Stimulated activated CD8-positive, alpha-beta memory T cell treated with anti-CD3 and anti-CD28 coated beads, Interleukin-4, amount 100 ng/mL, for 24 hours (primary cell): Measurements from ENCODE around the gene H2AZ2.
"Not testable (repeated sequence)": the region's sequence is repeated elsewhere in the genome, so short reads cannot be mapped to it uniquely, and the experiment has no call there.

Experiments used
- DNase-seq: peaks from one replicate; pipeline ENCODE4 v3.0.0-alpha.2; 2020; ENCODE audit warnings: low read depth

H2AZ2 gene

GRCh38 chr7:44870780-44871179, 22.9 kb upstream of the H2AZ2 start:
- not testable (repeated sequence) for DNase-seq

GRCh38 chr7:44870336-44870735, 22.4 kb upstream of the H2AZ2 start:
- DNase-seq: not testable (repeated sequence)

DNA sequence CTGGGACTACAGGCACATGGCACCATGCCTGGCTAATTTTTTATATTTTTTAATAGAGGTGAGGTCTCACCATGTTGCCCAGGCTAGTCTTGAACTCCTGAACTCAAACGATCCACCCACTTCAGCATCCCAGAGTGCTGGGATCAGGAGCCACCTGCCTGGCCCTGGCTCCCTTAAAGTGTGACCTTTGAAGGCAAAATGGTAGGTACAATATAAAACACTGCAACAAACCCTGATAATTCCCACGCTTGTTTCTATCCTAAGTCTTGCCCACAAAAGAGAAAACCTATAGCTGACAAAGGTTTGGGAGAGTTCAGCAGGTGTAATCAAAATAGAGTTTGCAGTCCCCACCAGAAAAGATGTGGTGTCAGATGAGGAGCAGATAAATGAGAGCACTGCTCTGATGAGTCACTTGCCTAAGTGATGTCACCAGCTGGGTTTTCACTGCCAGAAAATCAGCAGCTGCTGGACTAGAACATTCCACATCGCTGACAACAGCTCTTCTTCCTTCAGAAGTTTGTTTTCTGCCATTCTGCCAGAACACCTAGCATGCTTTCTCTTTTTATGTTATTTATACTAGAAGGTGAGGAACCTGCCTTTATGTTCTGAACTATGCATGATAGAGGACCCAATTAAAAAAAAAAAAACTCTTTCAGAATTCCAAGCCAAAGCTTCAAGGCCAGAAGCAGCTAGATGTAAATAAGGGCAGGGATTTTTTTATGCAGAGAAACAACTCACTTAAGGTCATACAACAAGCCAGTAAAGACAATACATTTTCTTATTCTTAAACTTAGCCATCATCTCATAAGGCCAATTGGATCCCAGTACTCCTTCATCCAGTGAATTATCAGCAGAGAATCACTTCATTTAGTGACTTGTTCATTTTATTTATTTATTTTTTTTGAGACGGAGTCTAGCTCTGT, 19.4 kb upstream of the H2AZ2 start:
- DNase-seq: no peak

DNA sequence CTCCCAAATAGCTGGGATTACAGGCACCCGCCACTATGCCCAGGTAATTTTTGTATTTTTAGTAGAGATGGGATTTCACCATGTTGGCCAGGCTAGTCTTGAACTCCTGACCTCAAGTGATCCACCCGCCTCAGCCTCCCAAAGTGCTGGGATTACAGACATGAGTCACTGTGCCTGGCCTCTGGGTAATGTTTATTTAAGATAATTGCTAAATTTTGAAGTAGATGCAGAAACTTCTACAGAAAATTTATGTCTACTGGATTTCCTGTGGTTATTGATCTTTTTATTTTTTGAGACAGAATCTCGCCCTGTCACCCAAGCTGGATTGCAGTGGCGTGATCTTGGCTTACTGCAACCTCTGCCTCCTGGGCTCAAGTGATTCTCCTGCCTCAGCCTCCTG, 14.1 kb upstream of the H2AZ2 start:
- not testable (repeated sequence) for DNase-seq

DNA sequence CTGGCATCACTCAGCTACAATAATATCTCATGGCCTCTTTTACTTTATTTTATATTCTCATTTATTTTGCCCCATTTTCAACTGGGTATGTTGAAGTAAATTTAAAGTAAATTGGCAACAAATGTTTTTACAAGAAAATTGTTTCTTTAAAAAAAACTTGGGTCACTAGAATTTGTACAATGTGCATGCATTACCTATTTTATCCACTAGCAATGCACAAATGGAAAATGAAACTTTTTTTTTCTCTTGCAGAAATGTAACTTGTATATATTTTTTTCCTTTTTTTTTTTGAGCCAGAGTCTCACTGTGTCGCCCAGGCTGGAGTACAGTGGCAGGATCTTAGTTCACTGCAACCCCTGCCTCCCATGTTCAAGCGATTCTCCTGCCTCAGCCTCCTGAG, 10.3 kb upstream of the H2AZ2 start:
- no peak for DNase-seq

DNA sequence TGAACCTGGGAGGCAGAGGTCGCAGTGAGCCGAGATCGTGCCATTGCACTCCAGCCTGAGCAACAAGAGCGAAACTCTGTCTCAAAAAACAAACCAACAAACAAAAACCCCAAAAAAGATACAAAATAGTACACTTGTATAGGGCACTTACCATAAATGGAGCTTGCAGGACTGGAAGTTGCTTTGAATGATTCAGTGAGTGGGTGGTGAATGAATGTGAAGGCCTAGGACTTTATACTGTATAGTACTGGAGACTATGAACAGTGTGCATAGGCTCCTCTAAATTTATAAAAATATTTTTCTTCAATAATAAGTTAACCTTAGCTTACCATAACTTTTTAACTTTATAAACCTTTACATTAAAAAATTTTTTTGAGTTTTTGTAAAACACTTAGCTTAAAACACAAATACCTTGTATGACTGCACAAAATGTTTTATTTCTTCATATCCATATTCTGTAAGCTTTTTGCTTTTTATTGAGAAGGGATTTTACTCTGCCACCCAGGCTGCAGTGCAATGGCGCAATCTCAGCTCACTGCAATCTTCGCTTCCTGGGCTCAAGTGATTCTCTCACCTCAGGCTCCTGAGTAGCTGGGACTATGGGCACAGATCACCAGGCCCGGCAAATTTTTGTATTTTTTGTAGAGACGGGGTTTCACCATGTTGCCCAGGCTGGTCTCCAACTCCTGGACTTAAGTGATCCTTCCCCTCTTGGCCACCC, 6.9 kb upstream of the H2AZ2 start:
- no peak for DNase-seq

DNA sequence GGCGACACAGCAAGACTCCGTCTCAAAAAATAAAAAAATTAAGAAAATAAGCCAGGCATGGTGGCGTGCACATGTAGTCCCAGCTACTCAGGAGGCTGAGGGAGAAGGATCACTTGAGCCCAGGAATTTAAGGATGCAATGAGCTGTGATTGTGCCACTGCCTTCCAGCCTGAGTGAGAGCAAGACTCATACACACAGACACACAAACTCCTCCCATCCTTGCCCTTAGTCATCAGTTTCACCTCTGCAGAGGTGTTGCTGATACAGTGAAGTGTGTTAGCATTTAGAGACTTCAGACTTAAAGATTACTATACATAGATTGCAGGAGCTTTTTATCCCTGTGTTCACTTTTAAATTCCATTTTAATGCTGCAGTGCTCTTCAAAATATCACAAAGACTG, 5.5 kb upstream of the H2AZ2 start:
- no peak for DNase-seq

DNA sequence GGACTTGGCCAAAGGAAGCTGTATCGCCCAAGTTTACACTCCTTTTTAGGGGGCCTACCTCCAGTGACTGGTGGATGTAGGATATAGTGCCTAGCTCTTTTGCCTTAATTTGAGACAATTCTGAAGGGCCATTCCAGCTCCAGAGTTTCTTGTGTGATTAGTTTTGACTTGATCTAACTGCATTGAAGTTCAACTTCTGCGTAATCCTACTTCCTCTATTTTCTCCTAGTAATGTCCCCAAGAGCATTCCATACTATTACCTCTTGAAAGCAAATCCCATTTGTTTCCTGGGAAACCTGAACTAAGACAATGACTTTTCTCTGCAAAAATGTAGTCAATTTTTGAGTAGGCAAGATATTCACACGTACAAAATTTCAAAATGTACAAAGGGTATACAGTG, 4.7 kb upstream of the H2AZ2 start:
- no peak for DNase-seq

DNA sequence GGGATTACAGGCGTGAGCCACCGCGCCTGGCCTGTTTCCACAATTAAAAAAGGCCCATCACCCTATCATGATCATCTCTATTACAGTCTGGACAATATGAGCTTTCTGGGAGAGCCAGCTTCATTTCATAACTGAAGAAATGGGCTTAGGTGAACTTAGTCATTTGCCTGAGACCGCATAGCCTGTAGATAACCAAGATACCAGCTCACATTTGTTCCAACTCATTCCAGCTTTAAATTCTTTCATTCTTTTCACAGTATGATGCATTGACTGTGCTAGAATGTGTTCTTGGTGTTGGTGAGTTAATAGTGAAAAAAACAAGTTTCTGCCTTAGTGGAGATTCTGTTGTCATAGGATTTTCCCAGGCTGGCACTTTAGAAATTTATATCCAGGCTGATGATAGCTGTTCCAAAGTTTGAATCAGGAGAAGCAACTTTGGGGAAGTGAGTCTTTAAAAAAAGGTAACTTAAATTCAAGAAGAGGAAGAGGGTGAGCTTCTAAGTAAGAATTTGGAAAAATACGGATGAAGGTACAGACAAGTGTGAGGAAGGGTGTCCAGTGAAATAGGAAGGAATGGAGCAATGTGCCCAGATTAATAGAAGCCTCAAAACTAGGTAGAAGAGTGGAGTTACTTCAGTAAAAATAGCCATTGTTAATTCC, 2.1 kb upstream of the H2AZ2 start:
- no peak for DNase-seq

- DNase-seq: no peak
Observed at GRCh38 chr7:44849259-44849884, 1.5 kb upstream of the H2AZ2 start.

DNA sequence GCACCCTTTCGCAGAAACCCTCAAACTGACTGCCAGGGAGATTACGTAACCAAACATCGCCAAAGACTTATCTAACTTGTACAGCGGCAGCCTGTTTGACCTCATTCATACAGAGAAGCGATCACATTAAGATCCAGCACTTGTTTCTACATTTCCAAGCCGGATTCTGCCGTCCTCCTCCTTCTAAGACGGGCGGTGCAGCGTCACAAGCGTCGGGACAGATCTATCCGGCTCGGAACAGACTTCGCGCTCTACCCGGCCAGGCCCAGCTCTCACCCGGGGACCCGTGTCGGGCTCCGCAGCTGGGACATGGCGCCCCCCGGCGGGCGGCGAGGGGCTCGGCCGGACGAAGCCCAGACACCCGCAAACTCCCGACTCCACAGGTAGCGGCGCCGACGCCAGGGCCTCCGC, 373 bp downstream of the H2AZ2 start:
- peak; percentile 71 for DNase-seq

GRCh38 chr7:44846816-44847508, 925 bp downstream of the H2AZ2 start:
- no peak for DNase-seq

DNA sequence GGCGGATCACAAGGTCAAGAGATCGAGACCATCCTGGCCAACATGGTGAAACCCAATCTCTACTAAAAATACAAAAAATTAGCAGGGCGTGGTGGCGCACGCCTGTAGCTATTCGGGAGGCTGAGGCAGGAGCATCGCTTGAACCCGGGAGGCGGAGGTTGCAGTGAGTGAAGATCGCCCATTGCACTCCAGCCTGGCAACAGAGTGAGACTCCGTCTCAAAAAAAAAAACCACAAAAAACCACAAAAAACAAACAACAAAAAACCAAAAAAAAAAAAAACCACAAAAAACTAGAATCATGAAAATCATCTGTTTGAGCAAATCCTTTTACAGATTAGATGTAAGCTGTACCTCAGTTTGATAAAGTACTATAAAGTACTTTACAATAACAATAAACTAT, 1.5 kb downstream of the H2AZ2 start:
- DNase-seq: not testable (repeated sequence)

DNA sequence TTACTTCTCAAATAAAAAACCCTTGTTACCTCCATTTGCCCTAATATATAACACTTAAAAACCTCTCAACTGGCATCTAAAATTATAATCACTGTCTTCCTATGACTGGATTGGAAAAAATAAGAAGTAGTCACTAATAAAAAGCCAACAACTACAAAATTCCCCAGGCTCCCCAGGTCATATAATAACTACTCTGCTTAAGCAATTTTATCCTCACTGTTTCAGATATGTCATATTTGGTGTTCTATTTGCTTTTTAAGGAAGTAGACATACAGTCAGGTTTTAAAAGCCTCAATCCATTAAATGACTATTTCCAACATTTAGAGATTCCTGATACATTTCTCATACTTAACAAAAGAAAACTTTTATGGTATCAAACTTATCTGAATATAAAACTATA, 2.4 kb downstream of the H2AZ2 start:
- no peak for DNase-seq

GRCh38 chr7:44843440-44843839, 4.4 kb downstream of the H2AZ2 start:
- DNase-seq: not testable (repeated sequence)

- DNase-seq: not testable (repeated sequence)
Observed at GRCh38 chr7:44842675-44843074, 5.2 kb downstream of the H2AZ2 start.

DNA sequence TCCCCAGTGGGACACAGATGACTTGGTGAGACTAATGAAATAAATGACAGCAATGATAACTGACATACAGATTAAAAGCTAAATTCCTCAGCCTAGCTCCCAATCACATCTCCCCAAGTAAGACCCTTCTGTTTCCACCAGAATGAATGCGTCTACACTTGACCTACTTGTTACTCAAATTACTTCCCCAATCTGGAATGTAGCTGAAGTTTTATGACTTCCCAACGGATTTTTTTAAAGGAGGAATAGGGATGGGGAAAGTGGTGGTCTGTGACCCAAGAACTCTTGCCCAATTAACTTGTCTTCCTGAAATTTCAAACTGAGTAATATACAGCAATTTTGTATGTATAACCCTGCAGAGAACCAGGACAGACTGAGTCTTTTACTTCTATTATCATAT, 9.1 kb downstream of the H2AZ2 start:
- DNase-seq: no peak

- no peak for DNase-seq
Observed at GRCh38 chr7:44827567-44827966, 20.3 kb downstream of the H2AZ2 start.

GRCh38 chr7:44824894-44825526, 22.9 kb downstream of the H2AZ2 start:
- DNase-seq: no peak

GRCh38 chr7:44823255-44823781, 24.6 kb downstream of the H2AZ2 start:
- DNase-seq: no peak

GRCh38 chr7:44819292-44819691, 28.6 kb downstream of the H2AZ2 start:
- DNase-seq: no peak
